Right kidney (tissue), 1 donor: ENCODE measurements around the gene NR6A1.

Experiments
- DNase-seq: peaks from one replicate; pipeline ENCODE4 v3.0.0-alpha.2; 2016

The NR6A1 gene

GRCh38 chr9:124688238-124688904, 82.7 kb downstream of the NR6A1 start:
- no peak for DNase-seq

DNA sequence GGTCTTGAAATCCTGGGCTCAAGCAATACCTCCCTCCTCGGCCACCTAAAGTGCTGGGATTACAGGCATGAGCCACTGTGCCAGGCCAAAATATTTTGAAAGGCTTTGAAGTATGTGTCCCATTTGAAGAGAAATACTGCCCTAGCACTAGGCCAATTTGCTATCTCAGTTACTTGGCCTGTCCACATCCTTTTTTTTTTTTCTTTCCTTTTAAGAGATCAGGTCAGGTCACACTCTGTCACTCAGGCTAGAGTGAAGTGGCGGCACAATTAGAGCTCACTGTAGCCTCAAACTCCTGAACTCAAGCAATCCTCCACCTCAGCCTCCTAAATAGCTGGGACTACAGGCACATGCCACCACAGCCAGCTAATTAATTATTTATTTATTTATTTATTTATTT, 84.2 kb downstream of the NR6A1 start:
- DNase-seq: no peak

DNA sequence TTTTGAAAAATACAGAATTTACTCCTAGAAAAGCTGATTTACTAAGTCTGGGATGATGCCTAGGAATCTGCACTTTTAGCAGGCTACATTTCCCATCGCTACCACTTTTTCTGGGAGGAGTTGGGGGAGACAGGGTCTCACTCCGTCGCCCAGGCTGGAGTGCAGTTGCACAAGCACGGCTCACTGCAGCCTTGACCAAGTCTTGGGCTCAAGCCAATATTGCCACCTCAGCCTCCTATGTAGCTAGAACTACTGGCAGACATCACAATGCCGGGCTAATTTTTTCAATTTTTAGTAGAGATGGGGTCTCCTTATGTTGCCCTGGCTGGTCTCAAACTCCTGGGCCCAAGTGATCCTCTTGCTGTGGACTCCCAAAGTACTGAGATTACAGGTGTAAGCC, 85.9 kb downstream of the NR6A1 start:
- DNase-seq: no peak

DNA sequence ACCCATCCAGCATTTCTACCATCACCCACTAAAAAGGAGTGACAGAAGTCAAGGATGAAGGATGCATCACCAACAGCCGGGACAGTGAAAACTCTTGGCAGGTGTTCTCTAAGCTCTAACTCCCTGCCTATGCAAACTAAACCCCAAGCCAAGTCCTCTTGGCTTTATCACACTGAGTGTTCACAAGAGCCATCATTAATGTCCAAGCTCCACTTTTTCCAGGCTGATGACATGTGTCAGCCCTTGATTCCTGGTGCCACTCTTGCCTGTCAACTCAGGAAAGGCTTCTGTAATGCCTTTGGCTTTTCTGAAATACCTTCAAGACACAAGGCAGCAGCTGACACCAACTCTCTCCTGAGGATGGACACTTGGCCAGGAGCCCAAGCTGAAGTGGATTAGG, 86.9 kb downstream of the NR6A1 start:
- no peak for DNase-seq

DNA sequence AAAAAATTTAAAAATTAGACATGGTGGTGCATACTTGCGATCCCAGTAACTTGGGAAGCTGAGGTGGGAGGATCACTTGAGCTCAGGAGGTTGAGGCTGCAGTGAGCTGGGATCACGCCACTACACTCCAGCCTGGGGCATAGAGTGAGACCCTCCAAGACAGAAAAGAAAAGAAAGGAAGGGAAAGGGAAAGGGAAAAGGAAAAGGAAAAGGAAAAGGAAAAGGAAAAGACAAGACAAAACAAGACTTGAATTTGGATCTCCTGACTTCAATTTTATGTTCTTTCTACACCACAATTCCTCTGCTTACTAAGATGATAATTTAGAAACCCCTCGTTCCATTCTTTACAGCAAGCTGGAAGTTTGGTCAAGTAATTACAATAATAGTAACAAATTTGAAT, 88.1 kb downstream of the NR6A1 start:
- no peak for DNase-seq

GRCh38 chr9:124680714-124681390, 90.3 kb downstream of the NR6A1 start:
- no peak for DNase-seq

DNA sequence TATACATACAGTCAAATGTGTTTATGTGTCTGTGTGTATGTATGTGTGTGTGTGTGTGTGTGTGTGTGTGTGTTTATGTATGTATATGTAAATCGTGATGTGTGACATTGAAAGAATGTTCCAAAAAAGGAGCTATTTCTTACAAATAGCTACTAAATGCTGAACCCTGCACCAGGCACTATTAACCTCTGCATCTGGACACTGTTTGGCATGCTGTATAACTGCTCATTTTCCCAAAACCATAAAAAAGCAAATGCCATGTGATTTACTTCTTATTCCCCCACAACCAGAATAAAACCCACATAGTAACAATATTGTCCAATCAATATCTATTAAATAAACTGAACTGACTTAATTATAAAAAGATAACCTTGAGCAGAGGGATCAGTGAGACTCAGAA, 91.1 kb downstream of the NR6A1 start:
- no peak for DNase-seq

- no peak for DNase-seq
Measured at GRCh38 chr9:124676159-124676551, 95.0 kb downstream of the NR6A1 start.

DNA sequence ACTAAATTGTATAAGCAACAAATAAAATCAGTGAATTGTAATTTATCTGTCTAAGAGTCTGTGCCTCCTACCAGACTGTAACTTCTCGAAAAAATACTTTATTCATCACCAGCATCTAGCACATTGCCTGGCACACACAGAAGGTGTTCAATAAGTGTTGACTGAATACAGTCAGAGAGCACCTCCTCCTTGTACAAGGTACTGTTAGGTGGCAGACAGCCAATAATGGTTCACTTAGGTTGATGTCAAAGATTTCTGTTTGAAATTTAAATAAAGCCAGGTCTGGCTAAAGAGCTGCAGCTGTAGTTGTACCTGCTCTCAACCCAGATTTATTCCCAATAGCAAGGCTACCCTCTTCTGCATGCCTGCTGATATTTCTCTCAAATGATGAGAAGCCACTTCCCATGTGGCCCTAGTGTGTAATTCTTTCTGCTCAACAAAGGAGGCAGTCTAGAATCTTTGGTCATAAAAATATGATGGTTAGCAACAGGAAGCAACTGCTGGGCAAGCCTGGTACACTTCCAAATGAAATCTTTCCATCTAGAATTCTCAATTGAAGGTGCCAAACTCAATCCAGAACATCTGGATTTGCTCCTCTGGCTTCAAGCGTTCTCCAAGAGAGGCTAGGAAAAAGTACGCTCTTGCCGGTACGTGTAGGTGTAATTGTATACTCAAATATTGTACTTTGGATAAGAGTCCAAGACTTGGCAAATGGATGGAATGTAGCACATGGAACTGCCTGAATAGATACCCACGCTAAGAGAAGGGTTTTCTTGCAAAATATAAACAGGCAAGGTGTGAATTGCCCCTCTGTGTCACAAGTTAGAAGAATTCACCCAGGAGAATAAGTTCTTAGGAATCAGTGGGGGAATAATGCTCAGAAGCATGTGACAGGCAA, 95.6 kb downstream of the NR6A1 start:
- no peak for DNase-seq

DNA sequence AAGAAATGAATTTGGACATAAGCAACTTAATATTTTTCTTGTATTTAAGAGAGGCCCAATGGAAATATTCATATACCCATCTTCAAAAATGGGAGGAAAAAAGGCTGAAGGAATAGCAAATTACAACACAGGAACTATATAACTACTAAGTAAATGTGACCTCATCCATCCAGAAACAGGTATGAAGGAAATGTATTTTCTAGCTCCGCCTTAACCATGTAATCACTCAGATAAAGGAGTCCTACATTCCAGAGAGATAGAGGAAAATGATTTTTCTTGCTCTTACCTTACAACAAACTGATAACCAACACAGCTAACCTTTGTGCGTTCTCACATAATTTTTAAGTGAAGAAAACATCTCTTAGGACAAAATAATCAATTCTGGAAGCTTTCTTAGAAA, 96.5 kb downstream of the NR6A1 start:
- DNase-seq: no peak

DNA sequence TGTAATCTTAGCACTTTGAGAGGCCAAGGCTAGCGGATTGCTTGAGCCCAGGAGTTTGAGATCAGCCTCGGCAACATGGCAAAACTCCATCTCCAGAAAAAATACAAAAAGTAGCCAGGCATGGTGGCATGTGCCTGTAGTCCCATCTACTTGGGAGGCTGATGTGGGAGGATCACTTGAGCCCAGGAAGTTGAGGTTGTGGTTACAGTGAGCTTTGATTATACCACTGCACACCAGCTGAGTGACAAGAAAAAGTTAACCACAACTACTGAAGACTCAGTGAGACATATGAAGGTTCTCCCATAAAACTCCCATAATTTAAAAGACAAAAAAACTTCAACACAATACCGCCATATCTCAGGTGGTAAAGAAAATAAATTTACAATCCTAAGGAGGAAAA, 98.0 kb downstream of the NR6A1 start:
- DNase-seq: no peak

GRCh38 chr9:124671861-124672260, 99.2 kb downstream of the NR6A1 start:
- DNase-seq: no peak

DNA sequence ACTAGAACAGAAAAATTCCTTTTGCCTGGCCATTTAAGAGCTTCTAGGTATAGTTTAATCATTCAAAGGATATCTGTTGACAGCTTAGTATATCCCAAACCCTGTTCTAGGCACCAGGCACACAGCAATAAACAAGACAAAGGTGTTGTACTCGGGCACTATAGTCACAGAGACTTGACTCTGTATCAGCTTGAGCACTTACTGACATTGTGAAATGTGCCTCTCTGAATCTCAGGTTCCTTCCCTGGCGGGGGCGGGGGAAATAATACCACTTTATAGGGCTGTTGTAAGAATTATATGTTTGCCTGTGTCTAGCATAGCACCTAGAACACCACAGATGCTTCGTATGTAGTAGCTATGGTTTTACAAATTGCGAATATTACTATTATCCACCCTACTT, 104.5 kb downstream of the NR6A1 start:
- no peak for DNase-seq

GRCh38 chr9:124665391-124666058, 105.6 kb downstream of the NR6A1 start:
- DNase-seq: no peak

GRCh38 chr9:124664143-124664542, 107.0 kb downstream of the NR6A1 start:
- DNase-seq: no peak

DNA sequence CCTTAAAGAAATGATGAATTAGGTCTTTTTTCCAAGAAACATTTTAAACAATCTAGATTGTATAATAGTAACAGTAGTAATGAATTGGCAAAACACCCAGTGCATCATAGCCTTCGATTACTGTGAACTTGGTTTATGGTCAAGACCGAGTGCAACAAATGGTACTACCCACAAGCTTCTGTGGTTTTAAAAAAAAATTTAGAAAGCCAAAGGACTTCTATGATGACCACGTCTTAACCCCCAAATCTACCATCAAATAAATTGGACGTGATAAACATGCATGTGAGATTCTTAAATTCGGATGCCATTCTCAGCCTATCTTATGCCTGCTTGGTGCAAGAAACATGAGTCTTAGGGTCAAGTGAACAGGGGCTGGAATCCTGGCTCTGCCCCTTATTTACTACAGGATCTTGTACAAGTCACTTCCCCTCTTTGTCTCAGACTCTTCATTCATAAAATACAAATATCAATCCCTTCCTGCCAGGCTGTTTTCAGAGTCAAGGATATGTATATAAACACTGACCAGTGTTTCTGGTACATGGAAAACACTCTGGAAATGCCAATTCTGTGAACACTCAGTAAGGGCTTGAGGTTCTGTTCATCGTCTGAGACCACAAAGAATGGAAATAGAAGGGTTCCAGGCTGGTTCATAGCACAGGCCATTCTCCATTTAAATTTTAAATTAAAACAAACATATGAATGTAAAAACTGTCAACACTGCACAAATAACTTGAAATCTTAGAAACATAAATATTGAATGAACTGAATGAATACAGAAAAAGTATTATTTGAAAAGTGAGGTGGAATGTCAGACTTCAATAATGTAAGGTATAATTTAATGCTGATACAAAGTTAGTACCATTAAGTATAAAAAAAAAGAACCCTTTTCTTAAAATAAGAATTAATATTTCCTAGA, 107.8 kb downstream of the NR6A1 start:
- no peak for DNase-seq

- DNase-seq: no peak
Measured at GRCh38 chr9:124662561-124662960, 108.5 kb downstream of the NR6A1 start.

GRCh38 chr9:124661271-124661670, 109.8 kb downstream of the NR6A1 start:
- DNase-seq: peak; percentile 36

DNA sequence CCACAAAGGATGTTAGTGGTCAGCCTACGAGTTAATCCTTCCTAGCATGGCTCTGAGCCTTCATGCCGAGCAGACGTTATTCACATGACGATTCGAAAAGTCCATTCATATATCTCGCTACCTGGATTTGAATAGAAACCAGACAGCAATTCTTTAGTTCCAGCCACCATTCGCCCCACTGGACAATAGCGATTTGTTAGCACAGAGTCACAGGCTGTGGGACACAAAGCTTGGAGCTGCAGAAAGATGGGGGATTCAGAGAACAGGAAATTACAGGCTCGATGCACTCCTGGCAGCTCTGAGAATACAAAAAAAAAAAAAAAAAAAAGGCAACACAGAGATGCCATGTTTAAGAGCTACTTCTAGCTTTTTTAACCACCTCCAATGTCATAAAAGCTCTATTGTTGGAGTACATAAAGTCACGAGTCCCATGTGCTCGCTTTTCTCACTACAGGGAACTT, 110.7 kb downstream of the NR6A1 start:
- DNase-seq: peak; percentile 83

GRCh38 chr9:124659099-124659659, 111.9 kb downstream of the NR6A1 start:
- DNase-seq: peak; percentile 90
